CD8-positive, alpha-beta memory T cell (primary cell): ENCODE results near the gene IMP4. TPM values are rescaled to one million over a fixed set of nuclear protein-coding genes. Genes with fewer than 3 reads are reported as not detected.
A peak's percentile ranks its signal among the peaks of the same experiment; 100 is the strongest.

Experiments used
- CTCF ChIA-PET: fragments of 350-600 bp; sonication (Branson Sonifier 250); formaldehyde crosslinking; loops from one replicate; lab custom pipeline; 2021; ENCODE audit warnings: antibody characterized with exemption; lab: Charles Lee
- POLR2A ChIA-PET: fragments of 350-600 bp; sonication (Branson Sonifier 250); formaldehyde crosslinking; loops from one replicate; lab custom pipeline; 2021; ENCODE audit warnings: antibody characterized with exemption; lab: Charles Lee
- DNase-seq, 5 donors: peaks; one replicate each; pipeline versions ENCODE4 v3.0.0 to v3.0.0-alpha.2; 2020 to 2022; ENCODE audit warnings: mixed read lengths in 1 of 5
- H3K27ac ChIP-seq: one replicate; pipeline ENCODE4 v1.7.0; 2013; ENCODE audit warnings: low read depth, mild to moderate bottlenecking, low read length, moderate library complexity
- H3K27me3 ChIP-seq: 2 replicates; pipeline ENCODE4 v1.7.0; 2013; ENCODE audit warnings: low read length, mild to moderate bottlenecking; ENCODE audit not compliant: insufficient read depth, poor library complexity, severe bottlenecking
- H3K36me3 ChIP-seq: 2 replicates; pipeline ENCODE4 v1.7.0; 2013; ENCODE audit warnings: mild to moderate bottlenecking, low read length, moderate library complexity; ENCODE audit not compliant: insufficient read depth
- H3K4me1 ChIP-seq: 2 replicates; pipeline ENCODE4 v1.7.0; 2013; ENCODE audit warnings: mild to moderate bottlenecking, low read length, moderate library complexity; ENCODE audit not compliant: insufficient read depth
- H3K4me3 ChIP-seq: 2 replicates; pipeline ENCODE4 v1.7.0; 2013; ENCODE audit warnings: mild to moderate bottlenecking, low read length
- H3K9me3 ChIP-seq: 2 replicates; pipeline ENCODE4 v1.7.0; 2013; ENCODE audit warnings: mild to moderate bottlenecking, low read length
- H3K27ac Mint-ChIP-seq, 8 donors: one replicate each; pipeline ENCODE4 v1.8.0; 2020 to 2021; ENCODE audit warnings: mixed read lengths in 8 of 8, mild to moderate bottlenecking in 6 of 8, inconsistent platforms in 3 of 8, moderate library complexity in 3 of 8
- H3K27me3 Mint-ChIP-seq, 2 donors: one replicate each; pipeline ENCODE4 v1.8.0; 2020 to 2021; ENCODE audit warnings: mixed read lengths in 2 of 2, mild to moderate bottlenecking in 1 of 2, moderate library complexity in 1 of 2
- H3K36me3 Mint-ChIP-seq, 3 donors: one replicate each; pipeline ENCODE4 v1.8.0; 2020 to 2021; ENCODE audit warnings: mixed read lengths in 3 of 3, inconsistent platforms in 1 of 3, mild to moderate bottlenecking in 1 of 3
- H3K4me1 Mint-ChIP-seq, 3 donors: one replicate each; pipeline ENCODE4 v1.8.0; 2020 to 2021; ENCODE audit warnings: mixed read lengths in 3 of 3, inconsistent platforms in 1 of 3, mild to moderate bottlenecking in 1 of 3
- H3K4me3 Mint-ChIP-seq, 7 donors: one replicate each; pipeline ENCODE4 v1.8.0; 2020 to 2021; ENCODE audit warnings: mixed read lengths in 7 of 7, mild to moderate bottlenecking in 6 of 7, moderate library complexity in 4 of 7, inconsistent platforms in 2 of 7
- H3K9me3 Mint-ChIP-seq, 5 donors: one replicate each; pipeline ENCODE4 v1.8.0; 2020 to 2022; ENCODE audit warnings: mixed read lengths in 5 of 5, mild to moderate bottlenecking in 3 of 5, moderate library complexity in 2 of 5, inconsistent platforms in 1 of 5
- polyA plus RNA-seq: library from polyadenylated mRNA; unstranded; fragments of 300-500 nt; fragmentation: Illumina TruSeq; gene quantifications from one replicate; pipeline ENCODE4 v1.2.3, GENCODE V29; 2021
- total RNA-seq, 2 experiments: library from RNA; stranded (reverse); gene quantifications; one replicate each; pipeline ENCODE4 v1.2.3, GENCODE V29; 2021

The IMP4 gene
- total and polyA plus RNA-seq, 3 experiments from 2014 or later, result 86.8 to 239 (median 227) TPM

GRCh38 chr2:130359466-130359865, 16.8 kb downstream of the IMP4 start:
- H3K9me3 ChIP-seq, result no peaks in the 10 kb centered on the region
- Mint-ChIP-seq H3K27ac (no peak overlapping the region), H3K4me1 (peaks cover 9 to 13% (median 12%) of the 10 kb centered on the region in 3 donors), H3K9me3 (no peaks in the 10 kb centered on the region), H3K27me3 (peaks cover 0 to 1% of the 10 kb centered on the region in 2 donors), H3K4me3 (no peak overlapping the region), H3K36me3 (peaks cover 0 to 2% (median 1%) of the 10 kb centered on the region in 3 donors)
- no peak overlapping the region for H3K4me3 ChIP-seq
- no peak for DNase-seq
- H3K4me1 ChIP-seq, result peaks cover 5% of the 10 kb centered on the region
- H3K36me3 ChIP-seq, result no peaks in the 10 kb centered on the region
- no peak overlapping the region for H3K27ac ChIP-seq
- ChIA-PET CTCF (no interaction called here), POLR2A (no interaction called here)
- H3K27me3 ChIP-seq, result no peaks in the 10 kb centered on the region

DNA sequence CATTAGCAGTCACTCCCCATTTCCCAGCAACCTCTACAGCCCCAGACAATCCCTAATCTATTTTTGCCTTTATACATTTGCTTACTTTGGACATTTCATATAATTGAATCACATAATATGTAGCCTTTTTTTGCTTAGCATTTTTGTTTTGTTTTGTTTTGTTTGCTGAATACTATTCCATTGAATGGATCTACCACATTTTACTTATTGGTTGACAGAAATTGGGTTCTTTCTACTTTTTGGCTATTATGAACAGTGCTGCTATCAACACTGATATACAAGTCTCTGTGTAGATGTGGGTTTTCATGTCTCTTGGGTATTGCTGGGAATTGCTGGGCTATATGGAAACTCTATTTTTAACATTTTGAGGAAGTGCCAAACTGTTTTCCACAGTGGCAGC, 20.8 kb downstream of the IMP4 start:
- Mint-ChIP-seq H3K27me3 (peaks cover 0 to 1% of the 10 kb centered on the region in 2 donors), H3K4me1 (no peaks in the 10 kb centered on the region), H3K4me3 (no peak overlapping the region), H3K9me3 (no peaks in the 10 kb centered on the region), H3K36me3 (peaks cover 0 to 2% (median 0%) of the 10 kb centered on the region in 3 donors), H3K27ac (no peak overlapping the region)
- POLR2A ChIA-PET, result no interaction called here
- CTCF ChIA-PET, result no interaction called here
- Histone ChIP-seq H3K27me3 (no peaks in the 10 kb centered on the region), H3K4me3 (no peak overlapping the region), H3K4me1 (no peaks in the 10 kb centered on the region), H3K36me3 (no peaks in the 10 kb centered on the region), H3K9me3 (no peaks in the 10 kb centered on the region), H3K27ac (no peak overlapping the region)
- DNase-seq, result no peak

DNA sequence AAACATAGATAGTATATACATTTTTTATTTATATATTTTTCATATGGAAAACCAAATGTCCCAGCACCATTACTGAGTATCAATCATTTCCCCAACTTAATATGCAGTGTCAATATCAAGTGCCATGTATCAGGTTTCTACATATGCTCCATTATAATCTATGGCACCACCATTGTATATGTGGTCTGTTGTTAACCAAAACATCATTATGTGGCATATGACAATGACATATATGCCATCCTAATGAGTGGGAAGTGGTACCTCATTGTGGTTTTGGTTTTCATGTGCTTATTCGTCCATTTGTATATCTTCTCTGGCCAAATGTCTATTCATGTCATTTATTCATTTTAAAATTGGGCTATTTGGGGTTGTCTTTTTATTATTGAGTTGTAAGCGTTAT, 22.4 kb downstream of the IMP4 start:
- DNase-seq, result no peak
- ChIA-PET POLR2A (no interaction called here), CTCF (no interaction called here)
- H3K4me3 Mint-ChIP-seq, result no peak overlapping the region
- H3K27ac Mint-ChIP-seq, result no peak overlapping the region
- peaks cover 3 to 7% (median 6%) of the 10 kb centered on the region in 3 donors for H3K4me1 Mint-ChIP-seq
- H3K36me3 ChIP-seq, result no peaks in the 10 kb centered on the region
- peaks cover 0 to 1% of the 10 kb centered on the region in 2 donors for H3K27me3 Mint-ChIP-seq
- no peak overlapping the region for H3K4me3 ChIP-seq
- no peak overlapping the region for H3K27ac ChIP-seq
- H3K27me3 ChIP-seq, result no peaks in the 10 kb centered on the region
- H3K9me3 ChIP-seq, result no peaks in the 10 kb centered on the region
- no peaks in the 10 kb centered on the region for H3K9me3 Mint-ChIP-seq
- peaks cover 0 to 2% (median 0%) of the 10 kb centered on the region in 3 donors for H3K36me3 Mint-ChIP-seq
- H3K4me1 ChIP-seq, result peaks cover 6% of the 10 kb centered on the region

- Histone ChIP-seq H3K27me3 (no peaks in the 10 kb centered on the region), H3K4me3 (no peak overlapping the region), H3K36me3 (no peaks in the 10 kb centered on the region), H3K4me1 (peaks cover 15% of the 10 kb centered on the region), H3K9me3 (no peaks in the 10 kb centered on the region), H3K27ac (no peak overlapping the region)
- Mint-ChIP-seq H3K36me3 (no peaks in the 10 kb centered on the region), H3K27me3 (peaks cover 0 to 1% of the 10 kb centered on the region in 2 donors), H3K9me3 (no peaks in the 10 kb centered on the region), H3K27ac (no peak overlapping the region), H3K4me1 (peaks cover 12 to 16% (median 15%) of the 10 kb centered on the region in 3 donors), H3K4me3 (no peak overlapping the region)
- no peak for DNase-seq
- ChIA-PET CTCF (no interaction called here), POLR2A (no interaction called here)
Measured at GRCh38 chr2:130365963-130366362, 23.3 kb downstream of the IMP4 start.

- peaks cover 0 to 1% of the 10 kb centered on the region in 2 donors for H3K27me3 Mint-ChIP-seq
- ChIA-PET CTCF (no interaction called here), POLR2A (no interaction called here)
- no peak overlapping the region for H3K4me3 ChIP-seq
- no peak overlapping the region for H3K27ac ChIP-seq
- H3K9me3 ChIP-seq, result no peaks in the 10 kb centered on the region
- peaks cover 21% of the 10 kb centered on the region for H3K4me1 ChIP-seq
- H3K27me3 ChIP-seq, result no peaks in the 10 kb centered on the region
- H3K4me1 Mint-ChIP-seq, result peaks cover 17 to 23% (median 22%) of the 10 kb centered on the region in 3 donors
- DNase-seq, result no peak
- H3K36me3 Mint-ChIP-seq, result peaks cover 0 to under 1% (median 0%) of the 10 kb centered on the region in 3 donors
- no peaks in the 10 kb centered on the region for H3K36me3 ChIP-seq
- no peak overlapping the region for H3K4me3 Mint-ChIP-seq
- H3K9me3 Mint-ChIP-seq, result no peaks in the 10 kb centered on the region
- H3K27ac Mint-ChIP-seq, result no peak overlapping the region
Measured at GRCh38 chr2:130366720-130367119, 24.0 kb downstream of the IMP4 start.

DNA sequence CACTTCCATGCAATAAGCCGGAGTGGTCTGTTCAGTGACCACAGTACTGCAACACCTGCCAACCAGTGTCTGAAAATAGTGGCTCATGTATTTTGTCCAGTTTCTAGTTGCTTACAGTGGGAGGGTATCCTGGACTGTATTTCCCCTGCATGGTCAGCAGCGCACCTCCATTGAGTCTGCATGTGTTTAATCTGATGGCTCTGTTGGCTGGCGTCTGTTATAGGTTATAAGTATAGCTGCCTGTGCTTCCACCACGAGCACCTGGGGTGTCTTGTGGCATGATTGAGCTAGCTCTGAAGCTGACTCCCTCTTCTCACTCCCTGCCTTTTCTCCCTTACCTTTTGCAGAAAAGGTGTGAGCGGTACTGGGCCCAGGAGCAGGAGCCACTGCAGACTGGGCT, 26.1 kb downstream of the IMP4 start:
- no peaks in the 10 kb centered on the region for H3K9me3 Mint-ChIP-seq
- CTCF ChIA-PET, result no interaction called here

GRCh38 chr2:130369311-130369964, 26.7 kb downstream of the IMP4 start:
- Histone ChIP-seq H3K27me3 (no peaks in the 10 kb centered on the region), H3K27ac (no peak overlapping the region), H3K9me3 (no peaks in the 10 kb centered on the region), H3K4me3 (no peak overlapping the region), H3K4me1 (peaks cover 30% of the 10 kb centered on the region), H3K36me3 (no peaks in the 10 kb centered on the region)
- no peaks in the 10 kb centered on the region for H3K27me3 Mint-ChIP-seq
- POLR2A ChIA-PET, result interaction anchor here (3.1 kb wide), 1 partner anchor 27 kb away, joined by 16 read pairs; the partner anchor contains the start of gene IMP4
- CTCF ChIA-PET, result no interaction called here
- no peak for DNase-seq
- peaks cover 36 to 45% (median 41%) of the 10 kb centered on the region in 3 donors for H3K4me1 Mint-ChIP-seq
- H3K36me3 Mint-ChIP-seq, result peaks cover 0 to 10% (median 3%) of the 10 kb centered on the region in 3 donors
- no peaks in the 10 kb centered on the region for H3K9me3 Mint-ChIP-seq
- peak overlapping the region in 1 of 7 donors; percentile 95 for H3K4me3 Mint-ChIP-seq
- H3K27ac Mint-ChIP-seq, result peak overlapping the region in 3 of 8 donors; percentile 85 to 87 (median 86)

More for the DNA sequence above, 26.1 kb downstream of the IMP4 start:
- no peak overlapping the region for H3K4me3 Mint-ChIP-seq
- no peaks in the 10 kb centered on the region for H3K36me3 ChIP-seq
- no peak overlapping the region for H3K27ac Mint-ChIP-seq
- peaks cover 30 to 38% (median 35%) of the 10 kb centered on the region in 3 donors for H3K4me1 Mint-ChIP-seq
- no peak for DNase-seq
- H3K27ac ChIP-seq, result no peak overlapping the region
- no peaks in the 10 kb centered on the region for H3K27me3 Mint-ChIP-seq
- peaks cover 30% of the 10 kb centered on the region for H3K4me1 ChIP-seq
- peaks cover 0 to 9% (median under 1%) of the 10 kb centered on the region in 3 donors for H3K36me3 Mint-ChIP-seq
- H3K4me3 ChIP-seq, result no peak overlapping the region
- POLR2A ChIA-PET, result interaction anchor here (3.1 kb wide), 1 partner anchor 26 kb away, joined by 16 read pairs; the partner anchor contains the start of gene IMP4
- no peaks in the 10 kb centered on the region for H3K9me3 ChIP-seq
- no peaks in the 10 kb centered on the region for H3K27me3 ChIP-seq

- Mint-ChIP-seq H3K27ac (peak overlapping the region; percentile 85 to 97 (median 96)), H3K9me3 (no peaks in the 10 kb centered on the region), H3K36me3 (peaks cover 2 to 14% (median 3%) of the 10 kb centered on the region in 3 donors), H3K27me3 (no peaks in the 10 kb centered on the region), H3K4me3 (peak overlapping the region; percentile 92 to 97 (median 95)), H3K4me1 (peaks cover 38 to 50% (median 46%) of the 10 kb centered on the region in 3 donors)
- Histone ChIP-seq H3K4me3 (peak overlapping the region; percentile 2), H3K4me1 (peaks cover 30% of the 10 kb centered on the region), H3K36me3 (no peaks in the 10 kb centered on the region), H3K9me3 (no peaks in the 10 kb centered on the region), H3K27ac (no peak overlapping the region), H3K27me3 (no peaks in the 10 kb centered on the region)
- no peak for DNase-seq
- ChIA-PET CTCF (interaction anchor here (2.0 kb wide), 1 partner anchor 189 kb away, joined by 5 read pairs; the partner anchor contains the start of gene SMPD4), POLR2A (interaction anchor here (0.7 to 3.1 kb wide), 2 partner anchors 15 to 28 kb away, joined by 3 to 16 read pairs; partner anchors contain the start of genes IMP4 and PTPN18)
Measured at GRCh38 chr2:130369965-130370341, 27.3 kb downstream of the IMP4 start.
